Stimulated activated naive B cell treated with anti-CD40 and anti-IgM and Interleukin-4, amounts not matched to agents 10 μg/mL and 1 μg/mL and 100 μg/mL, for 72 hours (primary cell): ENCODE measurements around the gene FYB1.

Experiments used
- ATAC-seq, 2 donors: fragments of 150-1000 bp; cut with Tn5 transposase; replicated peaks; 2 replicates each; pipeline ENCODE4 v1.10.0; 2021; ENCODE audit warnings: moderate library complexity in 1 of 2
- DNase-seq: peaks from one replicate; pipeline ENCODE4 v3.0.0; 2021
- H3K27ac Mint-ChIP-seq: one replicate; pipeline ENCODE4 v1.8.0; 2022; ENCODE audit warnings: mild to moderate bottlenecking, mixed read lengths
- H3K27me3 Mint-ChIP-seq, 2 donors: one replicate each; pipeline ENCODE4 v1.8.0; 2022; ENCODE audit warnings: mixed read lengths in 2 of 2
- H3K36me3 Mint-ChIP-seq, 2 donors: one replicate each; pipeline ENCODE4 v1.8.0; 2022; ENCODE audit warnings: mixed read lengths in 2 of 2, mild to moderate bottlenecking in 1 of 2
- H3K4me1 Mint-ChIP-seq, 2 donors: one replicate each; pipeline ENCODE4 v1.8.0; 2022; ENCODE audit warnings: mixed read lengths in 2 of 2, mild to moderate bottlenecking in 1 of 2
- H3K4me3 Mint-ChIP-seq, 2 donors: one replicate each; pipeline ENCODE4 v1.8.0; 2022; ENCODE audit warnings: mild to moderate bottlenecking in 2 of 2, mixed read lengths in 2 of 2, moderate library complexity in 1 of 2
- H3K9me3 Mint-ChIP-seq, 2 donors: one replicate each; pipeline ENCODE4 v1.8.0; 2022; ENCODE audit warnings: mixed read lengths in 2 of 2, mild to moderate bottlenecking in 1 of 2

FYB1 gene

DNA sequence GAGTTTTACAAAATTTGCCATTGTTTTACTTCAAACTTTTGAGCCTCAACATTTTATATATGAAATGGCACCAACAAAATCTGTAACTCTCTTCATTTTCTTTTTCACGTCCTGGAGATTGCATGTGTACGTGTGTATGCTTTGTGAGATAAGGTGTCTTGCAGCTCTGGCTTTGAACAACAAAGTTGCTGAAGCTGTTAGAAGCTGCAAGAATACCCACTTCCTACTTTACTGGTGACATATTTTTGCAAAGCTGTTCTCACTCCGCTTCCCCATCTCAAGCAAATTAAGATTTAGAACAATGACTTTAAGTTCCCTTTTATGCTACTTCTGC, 41.8 kb downstream of the FYB1 start:
- no peak for DNase-seq
- Mint-ChIP-seq H3K9me3 (peaks cover 0 to 4% of the 10 kb centered on the region in 2 donors), H3K36me3 (no peaks in the 10 kb centered on the region), H3K4me3 (peak overlapping the region; percentile 52 to 60), H3K27ac (peak overlapping the region; percentile 53), H3K27me3 (no peaks in the 10 kb centered on the region), H3K4me1 (peaks cover 27 to 65% of the 10 kb centered on the region in 2 donors)
- peak; percentile 80 to 87 for ATAC-seq

DNA sequence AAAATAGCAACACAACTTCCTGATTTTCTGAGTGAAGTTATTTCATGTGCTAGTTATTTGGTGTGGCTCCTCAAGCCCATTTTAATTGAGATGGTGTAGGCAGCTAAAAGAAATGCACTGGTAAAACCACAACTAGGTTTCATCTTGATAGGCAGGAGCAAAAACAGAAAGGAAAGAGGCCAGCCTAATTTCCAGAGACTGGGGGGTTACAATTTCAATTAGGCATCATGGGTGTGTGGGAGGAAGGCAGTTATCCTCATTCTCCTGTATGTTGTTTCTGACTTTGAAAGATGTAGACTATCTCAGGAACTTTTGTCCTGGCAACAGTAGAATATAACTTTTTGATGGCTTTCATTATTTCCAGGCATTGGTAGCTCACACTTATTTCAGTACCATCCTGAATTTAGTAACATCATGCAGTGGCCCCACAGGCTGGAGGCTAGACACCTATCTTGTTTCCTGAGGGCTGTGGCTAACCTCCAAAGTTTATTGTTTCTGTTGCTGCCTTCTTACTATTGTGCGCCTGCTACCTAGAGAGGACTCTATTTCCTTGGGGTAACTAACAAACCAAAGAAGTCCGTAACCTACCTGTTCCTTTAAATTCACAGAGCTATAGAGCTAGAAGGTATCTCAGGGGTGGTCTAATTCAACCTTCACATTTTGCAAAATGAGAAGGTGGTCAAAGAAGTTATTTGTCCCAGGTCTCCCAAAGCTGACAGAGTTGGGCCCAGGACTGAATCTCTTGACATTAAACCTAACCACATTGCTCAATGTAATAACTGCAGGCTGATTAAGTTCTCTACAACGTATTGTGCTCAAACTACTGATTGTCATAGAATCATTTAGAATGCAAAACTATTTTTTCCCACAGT, 42.4 kb downstream of the FYB1 start:
- DNase-seq = no peak
- H3K27me3 Mint-ChIP-seq = no peaks in the 10 kb centered on the region
- ATAC-seq = peak; percentile 17 to 20
- peak overlapping the region; percentile 52 to 60 for H3K4me3 Mint-ChIP-seq
- peak overlapping the region; percentile 53 for H3K27ac Mint-ChIP-seq
- peaks cover 25 to 62% of the 10 kb centered on the region in 2 donors for H3K4me1 Mint-ChIP-seq
- peaks cover 0 to 4% of the 10 kb centered on the region in 2 donors for H3K9me3 Mint-ChIP-seq
- no peaks in the 10 kb centered on the region for H3K36me3 Mint-ChIP-seq

DNA sequence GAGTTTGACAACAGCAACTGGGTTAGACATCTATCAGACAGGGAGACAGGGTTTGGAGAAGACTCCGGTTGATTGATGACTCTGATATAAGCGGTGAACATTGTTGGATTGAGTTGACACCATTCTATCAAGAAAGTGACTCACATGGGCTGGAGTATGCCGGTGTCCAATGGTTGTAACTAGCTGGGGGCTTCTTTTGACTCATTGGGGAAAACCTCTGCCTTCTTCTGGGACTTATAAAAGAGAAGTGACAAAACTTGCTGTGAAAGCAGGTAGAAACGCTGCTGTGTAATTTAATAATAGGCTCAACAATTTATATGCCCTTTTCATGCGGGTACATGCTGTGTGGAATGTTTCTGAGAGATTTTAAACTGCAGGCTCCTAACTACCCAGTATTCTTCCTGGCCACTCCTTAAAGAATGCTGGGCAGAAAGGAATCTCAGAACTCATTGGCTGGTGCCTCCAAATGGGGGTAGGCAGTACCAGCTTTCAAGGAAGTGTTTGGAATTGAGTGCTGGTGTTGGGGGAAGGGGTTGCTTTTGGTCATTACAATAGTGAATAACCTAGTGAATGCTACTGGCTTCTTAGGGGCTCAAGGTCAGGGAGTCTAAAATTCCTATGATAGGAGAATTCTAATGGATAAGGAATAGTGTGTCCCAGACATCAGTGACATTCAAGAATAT, 43.9 kb downstream of the FYB1 start:
- Mint-ChIP-seq H3K36me3 (no peaks in the 10 kb centered on the region), H3K4me1 (peaks cover 23 to 55% of the 10 kb centered on the region in 2 donors), H3K27me3 (no peaks in the 10 kb centered on the region), H3K27ac (no peak overlapping the region), H3K9me3 (peaks cover 0 to 4% of the 10 kb centered on the region in 2 donors), H3K4me3 (no peak overlapping the region)
- peak; percentile 79 to 81 for ATAC-seq
- DNase-seq = peak; percentile 37

DNA sequence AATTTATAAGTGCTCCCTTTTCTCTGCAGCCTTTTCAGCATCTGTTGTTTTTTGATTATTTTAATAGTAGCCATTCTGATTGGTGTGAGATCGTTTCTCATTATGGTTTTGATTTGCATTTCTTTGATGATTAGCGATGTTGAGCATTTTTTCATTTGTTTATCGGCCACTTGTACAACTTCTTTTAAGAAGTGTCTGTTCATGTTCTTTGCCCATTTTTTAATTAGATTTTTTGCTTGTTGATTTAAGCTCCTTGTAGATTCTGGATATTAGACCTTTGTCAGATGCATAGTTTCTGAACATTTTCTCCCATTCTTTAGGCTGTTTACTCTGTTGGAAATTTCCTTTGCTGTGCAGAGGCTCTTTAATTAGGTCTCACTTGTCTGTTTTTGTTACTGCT, 46.3 kb downstream of the FYB1 start:
- Mint-ChIP-seq H3K4me1 (peaks cover 16 to 34% of the 10 kb centered on the region in 2 donors), H3K36me3 (no peaks in the 10 kb centered on the region), H3K27me3 (no peaks in the 10 kb centered on the region), H3K9me3 (peaks cover 0 to 4% of the 10 kb centered on the region in 2 donors), H3K4me3 (no peak overlapping the region), H3K27ac (no peak overlapping the region)
- ATAC-seq (no peak), DNase-seq (no peak)

DNA sequence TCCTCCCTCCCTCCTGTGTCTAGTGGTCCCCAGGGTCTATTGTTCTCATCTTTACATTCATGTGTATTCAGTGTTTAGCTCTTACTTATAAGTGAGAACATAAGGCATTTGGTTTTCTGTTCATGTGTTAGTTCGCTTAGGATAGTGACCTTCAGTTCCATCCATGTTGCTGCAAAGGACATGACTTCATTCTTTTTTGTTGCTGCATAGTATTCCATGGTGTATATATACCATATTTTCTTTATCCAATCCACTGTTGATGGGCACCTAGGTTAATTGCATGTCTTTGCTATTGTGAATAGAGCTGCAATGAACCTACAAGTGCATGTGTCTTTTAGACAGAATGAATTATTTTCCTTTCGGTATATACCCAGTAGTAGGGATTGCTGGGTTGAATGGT, 46.8 kb downstream of the FYB1 start:
- peaks cover 0 to 4% of the 10 kb centered on the region in 2 donors for H3K9me3 Mint-ChIP-seq
- DNase-seq (no peak), ATAC-seq (no peak)
- H3K4me1 Mint-ChIP-seq = peaks cover 13 to 29% of the 10 kb centered on the region in 2 donors
- no peak overlapping the region for H3K27ac Mint-ChIP-seq
- no peaks in the 10 kb centered on the region for H3K27me3 Mint-ChIP-seq
- no peak overlapping the region for H3K4me3 Mint-ChIP-seq
- no peaks in the 10 kb centered on the region for H3K36me3 Mint-ChIP-seq

DNA sequence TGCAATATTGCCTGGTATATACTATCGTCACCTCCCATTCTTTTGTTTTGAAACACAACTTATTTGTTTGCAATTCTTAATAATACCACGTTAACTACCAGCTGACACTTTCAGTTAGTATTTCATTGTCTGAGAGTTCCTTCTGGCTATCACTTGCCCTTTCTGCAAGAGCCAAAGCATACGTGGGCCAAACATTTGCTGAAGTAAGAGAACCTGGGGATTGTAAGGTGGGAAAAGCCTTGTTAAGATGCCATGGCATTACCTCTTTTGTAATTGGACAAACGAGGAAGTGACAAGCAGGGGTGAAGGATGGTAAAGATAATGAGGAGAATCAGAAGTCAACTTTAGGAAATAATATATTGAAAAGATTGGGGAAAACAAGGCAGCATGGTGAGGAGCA, 47.7 kb downstream of the FYB1 start:
- peaks cover 0 to 4% of the 10 kb centered on the region in 2 donors for H3K9me3 Mint-ChIP-seq
- H3K4me1 Mint-ChIP-seq = peaks cover 8 to 20% of the 10 kb centered on the region in 2 donors
- no peak overlapping the region for H3K4me3 Mint-ChIP-seq
- no peaks in the 10 kb centered on the region for H3K36me3 Mint-ChIP-seq
- DNase-seq (no peak), ATAC-seq (no peak)
- no peak overlapping the region for H3K27ac Mint-ChIP-seq
- H3K27me3 Mint-ChIP-seq = no peaks in the 10 kb centered on the region

DNA sequence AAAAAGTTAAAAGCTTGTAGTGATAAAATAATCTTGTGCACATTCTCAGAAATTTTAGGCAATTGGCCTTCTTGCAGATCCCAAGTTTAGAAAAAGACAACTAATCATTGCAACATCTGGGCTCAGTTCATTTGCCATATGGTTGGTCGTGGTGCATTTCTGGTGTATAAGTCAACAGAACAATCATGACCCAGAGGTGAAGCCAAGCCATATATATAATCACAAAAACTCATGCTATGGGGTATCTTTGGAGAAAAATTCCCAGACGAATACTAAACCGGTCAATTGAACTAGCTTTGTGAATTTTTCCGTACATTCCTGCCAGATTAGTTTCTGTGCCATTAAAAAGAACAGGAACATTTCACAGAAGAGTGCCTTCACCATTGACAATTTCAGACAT, 50.3 kb downstream of the FYB1 start:
- ATAC-seq (no peak), DNase-seq (no peak)
- Mint-ChIP-seq H3K4me1 (peaks cover 2 to 7% of the 10 kb centered on the region in 2 donors), H3K9me3 (peaks cover 0 to 4% of the 10 kb centered on the region in 2 donors), H3K27me3 (no peaks in the 10 kb centered on the region), H3K27ac (no peak overlapping the region), H3K4me3 (no peak overlapping the region), H3K36me3 (no peaks in the 10 kb centered on the region)

DNA sequence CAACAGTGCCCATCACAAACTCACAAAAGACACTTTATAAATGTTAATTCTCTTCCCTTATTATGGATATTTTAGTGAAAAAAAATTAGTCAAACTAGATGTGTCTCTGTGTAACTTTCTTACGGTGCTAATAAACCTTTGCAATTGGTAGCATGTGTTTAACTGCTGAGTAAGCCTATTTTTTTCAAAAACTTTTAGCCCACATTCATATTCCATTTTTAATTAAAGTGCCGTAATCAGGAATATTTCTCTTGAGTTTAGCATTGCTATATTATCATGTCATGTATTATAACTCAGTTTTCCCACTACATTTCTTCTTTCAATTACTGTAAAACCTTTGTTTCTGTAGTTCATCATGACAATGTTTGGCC, 51.4 kb downstream of the FYB1 start:
- H3K36me3 Mint-ChIP-seq = no peaks in the 10 kb centered on the region
- H3K27me3 Mint-ChIP-seq = no peaks in the 10 kb centered on the region
- H3K27ac Mint-ChIP-seq = no peak overlapping the region
- no peak for ATAC-seq
- H3K9me3 Mint-ChIP-seq = peaks cover 0 to 1% of the 10 kb centered on the region in 2 donors
- no peak overlapping the region for H3K4me3 Mint-ChIP-seq
- no peak for DNase-seq
- peaks cover 4 to 12% of the 10 kb centered on the region in 2 donors for H3K4me1 Mint-ChIP-seq

DNA sequence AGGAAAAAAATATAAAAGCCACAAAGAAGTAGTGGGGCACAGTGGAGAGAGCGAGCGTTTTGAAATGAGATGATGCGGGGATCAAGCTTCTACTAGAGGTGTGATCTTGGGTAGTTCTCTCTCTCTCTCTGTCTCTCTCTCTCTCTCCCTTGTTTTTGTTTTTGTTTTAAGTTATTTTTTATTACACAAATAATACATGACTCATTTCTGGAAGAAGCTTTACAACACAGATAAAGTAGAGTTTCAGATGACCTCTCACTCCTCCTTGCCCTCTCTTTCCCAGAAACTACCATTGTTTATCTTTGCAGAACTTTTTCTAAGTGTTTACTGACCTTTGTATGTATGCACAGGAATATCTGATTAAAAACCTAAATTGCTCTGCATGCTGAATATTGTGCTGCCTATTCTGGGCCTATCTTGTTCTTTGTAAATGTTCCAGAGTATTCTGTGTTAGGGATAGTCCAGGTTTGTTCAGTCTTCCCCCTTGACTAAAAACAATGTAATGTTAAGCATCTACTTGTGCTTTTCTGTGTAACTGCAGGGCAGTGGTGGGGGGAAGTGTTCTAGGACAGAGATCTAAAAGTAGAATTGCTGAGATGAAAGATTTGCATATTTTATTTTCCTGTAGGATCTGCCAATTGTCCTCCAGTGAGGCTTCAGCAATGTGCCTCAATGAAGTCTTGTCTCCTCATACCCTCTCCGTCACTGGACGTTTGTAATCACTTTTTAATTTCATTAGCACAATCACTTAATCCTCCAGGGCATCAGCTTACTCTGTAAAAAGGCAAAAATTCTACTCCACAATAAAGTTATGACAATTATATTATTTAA, 52.0 kb downstream of the FYB1 start:
- H3K9me3 Mint-ChIP-seq = no peaks in the 10 kb centered on the region
- DNase-seq (no peak), ATAC-seq (no peak)
- no peak overlapping the region for H3K27ac Mint-ChIP-seq
- H3K36me3 Mint-ChIP-seq = no peaks in the 10 kb centered on the region
- H3K4me3 Mint-ChIP-seq = no peak overlapping the region
- peaks cover 4 to 12% of the 10 kb centered on the region in 2 donors for H3K4me1 Mint-ChIP-seq
- H3K27me3 Mint-ChIP-seq = no peaks in the 10 kb centered on the region

DNA sequence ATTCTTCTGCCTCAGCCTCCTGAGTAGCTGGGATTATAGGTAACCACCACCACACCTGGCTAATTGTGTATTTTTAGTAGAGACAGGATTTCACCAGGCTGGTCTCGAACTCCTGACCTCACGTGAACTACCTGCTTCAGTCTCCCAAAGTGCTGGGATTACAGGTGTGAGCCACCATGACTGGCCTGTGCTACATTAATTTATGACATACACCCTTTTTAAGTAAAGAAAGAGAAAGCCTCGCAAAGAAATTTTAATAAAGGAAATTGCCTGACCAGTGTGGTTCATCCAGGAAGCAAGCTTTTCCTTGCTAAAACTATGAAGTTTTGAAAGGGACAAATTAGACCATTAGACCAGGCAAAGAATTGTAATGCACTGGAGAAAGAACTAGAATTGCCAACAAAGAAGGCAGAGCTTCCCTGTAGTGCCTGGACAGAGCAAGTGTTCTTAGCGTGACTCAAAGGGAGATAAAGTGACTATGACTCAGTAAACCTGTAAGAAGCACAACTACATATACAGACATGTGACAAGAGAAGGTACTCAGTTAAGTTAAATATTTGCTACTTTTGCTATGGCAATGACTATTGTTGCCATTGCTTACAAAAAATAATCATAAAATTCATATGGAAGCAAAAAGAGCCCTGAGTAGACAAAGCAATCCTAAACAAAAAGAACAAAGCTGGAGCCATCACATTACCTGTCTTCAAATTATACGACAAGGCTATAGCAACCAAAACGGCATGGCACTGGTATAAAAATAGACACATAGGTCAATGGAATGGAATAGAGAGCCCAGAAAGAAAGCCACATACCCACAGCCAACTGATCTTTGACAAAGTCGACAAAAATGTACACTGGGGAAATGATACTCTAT, 54.6 kb downstream of the FYB1 start:
- H3K36me3 Mint-ChIP-seq = no peaks in the 10 kb centered on the region
- ATAC-seq (peak in 1 of 2 donors; percentile 69), DNase-seq (no peak)
- H3K4me1 Mint-ChIP-seq = peaks cover 4 to 12% of the 10 kb centered on the region in 2 donors
- H3K27me3 Mint-ChIP-seq = no peaks in the 10 kb centered on the region
- no peaks in the 10 kb centered on the region for H3K9me3 Mint-ChIP-seq
- no peak overlapping the region for H3K27ac Mint-ChIP-seq
- no peak overlapping the region for H3K4me3 Mint-ChIP-seq

DNA sequence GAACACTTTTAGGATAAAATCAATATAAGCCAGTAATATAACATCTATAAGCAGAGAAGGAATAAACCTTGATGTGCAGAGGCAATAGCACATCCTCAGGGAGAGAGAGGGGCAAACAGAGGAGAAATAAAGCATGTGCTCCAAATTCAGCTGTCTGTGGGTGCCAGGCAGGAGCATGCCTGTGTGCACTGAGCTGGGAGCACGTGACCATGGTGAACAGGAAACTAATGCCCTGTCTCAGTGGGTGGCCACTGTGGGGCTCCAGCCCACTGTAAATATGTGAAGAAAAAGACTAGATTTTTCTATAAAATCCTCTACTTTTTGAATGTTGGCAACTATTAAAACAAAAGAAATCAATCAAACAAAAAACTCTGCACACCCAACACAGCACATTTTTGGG, 55.3 kb downstream of the FYB1 start:
- no peak overlapping the region for H3K4me3 Mint-ChIP-seq
- H3K27ac Mint-ChIP-seq = no peak overlapping the region
- no peaks in the 10 kb centered on the region for H3K36me3 Mint-ChIP-seq
- peaks cover 4 to 12% of the 10 kb centered on the region in 2 donors for H3K4me1 Mint-ChIP-seq
- peak in 1 of 2 donors; percentile 56 for ATAC-seq
- H3K27me3 Mint-ChIP-seq = no peaks in the 10 kb centered on the region
- DNase-seq = no peak
- no peaks in the 10 kb centered on the region for H3K9me3 Mint-ChIP-seq

DNA sequence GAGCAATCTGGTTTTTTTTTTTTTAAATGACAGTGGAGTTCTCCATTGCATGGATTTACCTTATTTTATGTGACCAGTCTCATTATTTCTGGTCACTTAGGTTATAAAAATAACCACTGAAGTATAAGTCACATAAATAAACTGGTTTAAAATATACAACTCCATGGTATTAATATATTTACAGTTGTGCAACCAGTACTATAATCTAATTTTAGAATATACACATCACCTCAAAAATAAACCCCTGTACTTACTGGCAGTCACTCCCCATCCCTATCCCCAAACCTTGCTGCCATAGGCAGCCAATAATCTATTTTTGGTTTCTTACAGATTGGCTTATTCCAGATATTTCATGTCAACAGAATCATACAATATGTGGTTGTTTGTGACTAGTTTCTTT, 57.8 kb downstream of the FYB1 start:
- no peak overlapping the region for H3K4me3 Mint-ChIP-seq

DNA sequence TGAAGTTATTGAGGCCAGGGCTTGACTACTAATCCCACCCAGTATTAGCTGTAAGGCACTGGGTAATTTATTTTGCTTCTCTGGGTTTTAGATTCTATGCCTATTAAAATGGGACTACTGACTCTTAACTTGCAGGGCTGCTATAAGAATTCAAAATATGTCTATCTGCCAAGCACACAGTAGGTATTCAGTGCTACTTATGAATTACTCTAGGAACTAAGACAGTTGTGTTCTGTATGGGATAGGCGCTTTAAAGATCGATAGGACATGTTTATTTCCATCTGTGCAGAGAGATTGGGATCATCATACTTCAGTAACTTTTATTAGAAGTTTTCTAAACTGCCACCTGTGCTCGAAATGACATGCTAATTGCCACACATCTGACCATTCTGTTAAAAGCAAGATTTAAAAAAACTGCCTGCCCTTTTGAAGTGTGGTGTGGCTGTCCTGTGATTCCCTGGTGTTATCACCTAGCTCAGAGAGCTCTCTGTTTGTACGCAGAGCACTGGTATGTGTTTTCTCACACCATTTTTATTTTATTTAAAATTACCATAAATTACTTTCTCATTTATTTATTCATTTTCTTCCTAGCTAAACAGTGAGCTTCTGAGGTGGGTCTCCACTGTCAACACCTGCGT, 58.7 kb downstream of the FYB1 start:
- H3K4me3 Mint-ChIP-seq = no peak overlapping the region
- H3K9me3 Mint-ChIP-seq = no peaks in the 10 kb centered on the region
- peaks cover 2 to 12% of the 10 kb centered on the region in 2 donors for H3K4me1 Mint-ChIP-seq
- H3K27me3 Mint-ChIP-seq = no peaks in the 10 kb centered on the region
- DNase-seq (no peak), ATAC-seq (no peak)
- no peak overlapping the region for H3K27ac Mint-ChIP-seq
- H3K36me3 Mint-ChIP-seq = no peaks in the 10 kb centered on the region

More for the DNA sequence above, 57.8 kb downstream of the FYB1 start:
- ATAC-seq = no peak
- Mint-ChIP-seq H3K27me3 (no peaks in the 10 kb centered on the region), H3K9me3 (no peaks in the 10 kb centered on the region), H3K4me1 (peaks cover 2 to 12% of the 10 kb centered on the region in 2 donors), H3K27ac (peak overlapping the region; percentile 52), H3K36me3 (no peaks in the 10 kb centered on the region)
- no peak for DNase-seq
